ENCODE results near the gene STMP1.

- TF ChIP-seq FOXK2 (IDR thresholded peaks at IDR 0.05) (no peak), POLR2A (IDR thresholded peaks at IDR 0.05; ENCODE audit: insufficient read depth in 1 of 2, low read depth in 2 of 2, low read length in 2 of 2) (no peak), CTCF (CRISPR knock-in tag; IDR thresholded peaks at IDR 0.05) (no peak), GTF2F1 (IDR thresholded peaks at IDR 0.05; ENCODE audit: low read length) (no peak), PLRG1 (conservative IDR thresholded peaks at IDR 0.05) (no peak), MAFK (conservative IDR thresholded peaks at IDR 0.05 in 1 of 2, IDR thresholded peaks at IDR 0.05 in 1 of 2; ENCODE audit: low read length in 2 of 2) (no peak), ZNF331 (CRISPR knock-in tag; IDR thresholded peaks at IDR 0.05) (no peak), PRDM10 (CRISPR knock-in tag; IDR thresholded peaks at IDR 0.05; ENCODE audit: low read depth) (no peak), KMT2B (CRISPR knock-in tag; IDR thresholded peaks at IDR 0.05) (no peak), CSRNP2 (CRISPR knock-in tag; conservative IDR thresholded peaks at IDR 0.05; ENCODE audit: low read depth) (no peak), GZF1 (CRISPR knock-in tag; IDR thresholded peaks at IDR 0.05) (no peak; the same call in 1 of the 2 replicates), SIX4 (CRISPR knock-in tag; IDR thresholded peaks at IDR 0.05) (no peak), TCF12 (IDR thresholded peaks at IDR 0.05) (no peak), TCF12 (CRISPR knock-in tag; IDR thresholded peaks at IDR 0.05) (no peak), SALL2 (CRISPR knock-in tag; IDR thresholded peaks at IDR 0.05) (no peak)
Measured at GRCh38 chr7:135662123-135662372, 266 bp upstream of the STMP1 start.

Data from HepG2 (cell line).